ENCODE data around the gene ZNF764.

Gene ZNF764

DNA sequence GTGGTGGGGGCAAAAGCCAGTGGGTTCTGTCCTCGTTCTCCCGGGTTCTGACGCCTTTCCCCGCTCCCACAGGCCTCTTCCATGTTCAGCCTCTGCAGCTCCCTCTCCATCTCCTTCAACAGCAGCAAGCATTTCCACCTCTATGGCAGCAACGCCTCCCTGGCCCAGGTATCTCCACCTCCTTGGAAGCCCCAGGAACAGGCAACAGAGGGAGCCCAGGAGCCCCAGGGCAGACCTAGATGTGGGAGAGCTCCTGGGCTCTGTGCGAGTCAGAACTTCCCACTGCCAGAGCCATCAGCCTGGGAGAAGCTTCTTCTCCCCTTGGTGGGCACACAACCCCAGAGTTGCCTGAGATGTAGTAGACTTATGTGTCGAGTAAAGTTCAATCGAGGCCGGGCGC, 39.6 kb downstream of the ZNF764 start:
- H3K27me3 ChIP-seq (replicated peaks; ENCODE audit: control insufficient read depth, insufficient read depth, low read length): no peaks in the 10 kb centered on the region
- peaks cover 29% of the 10 kb centered on the region for H3K36me3 ChIP-seq (ENCODE audit: control insufficient read depth, insufficient read depth, low read length)
- TF ChIP-seq, protein P1, sequence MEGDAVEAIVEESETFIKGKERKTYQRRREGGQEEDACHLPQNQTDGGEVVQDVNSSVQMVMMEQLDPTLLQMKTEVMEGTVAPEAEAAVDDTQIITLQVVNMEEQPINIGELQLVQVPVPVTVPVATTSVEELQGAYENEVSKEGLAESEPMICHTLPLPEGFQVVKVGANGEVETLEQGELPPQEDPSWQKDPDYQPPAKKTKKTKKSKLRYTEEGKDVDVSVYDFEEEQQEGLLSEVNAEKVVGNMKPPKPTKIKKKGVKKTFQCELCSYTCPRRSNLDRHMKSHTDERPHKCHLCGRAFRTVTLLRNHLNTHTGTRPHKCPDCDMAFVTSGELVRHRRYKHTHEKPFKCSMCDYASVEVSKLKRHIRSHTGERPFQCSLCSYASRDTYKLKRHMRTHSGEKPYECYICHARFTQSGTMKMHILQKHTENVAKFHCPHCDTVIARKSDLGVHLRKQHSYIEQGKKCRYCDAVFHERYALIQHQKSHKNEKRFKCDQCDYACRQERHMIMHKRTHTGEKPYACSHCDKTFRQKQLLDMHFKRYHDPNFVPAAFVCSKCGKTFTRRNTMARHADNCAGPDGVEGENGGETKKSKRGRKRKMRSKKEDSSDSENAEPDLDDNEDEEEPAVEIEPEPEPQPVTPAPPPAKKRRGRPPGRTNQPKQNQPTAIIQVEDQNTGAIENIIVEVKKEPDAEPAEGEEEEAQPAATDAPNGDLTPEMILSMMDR (IDR thresholded peaks at IDR 0.05; ENCODE audit: insufficient read depth, low read length, poor library complexity, severe bottlenecking): no peak
- no peak for DNase-seq (ENCODE audit: extremely low read depth, insufficient read length)
- no peak overlapping the region for H3K4me3 ChIP-seq (replicated peaks; ENCODE audit: low read depth, low read length)

DNA sequence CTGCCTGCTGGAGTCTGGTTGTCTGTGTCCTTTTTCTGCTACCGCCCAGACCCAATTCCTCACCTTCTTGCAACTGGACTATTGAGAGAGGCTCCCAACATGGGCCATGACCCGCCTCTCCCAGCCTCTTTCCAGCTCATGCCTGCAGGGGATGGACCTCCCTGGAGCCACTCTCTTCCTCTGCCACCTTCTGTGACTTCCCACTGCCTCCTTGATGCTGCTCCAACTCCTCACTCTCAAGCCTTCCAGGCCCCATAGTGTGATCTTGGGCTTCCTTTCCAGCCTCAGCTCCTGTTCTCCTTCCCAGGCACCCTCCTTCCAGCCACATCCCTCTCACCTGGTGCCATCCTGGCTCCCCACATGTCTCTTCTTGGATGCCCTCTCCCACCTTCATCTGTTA, 42.9 kb downstream of the ZNF764 start:
- Histone ChIP-seq H3K36me3 (ENCODE audit: control insufficient read depth, insufficient read depth, low read length) (peaks cover 42% of the 10 kb centered on the region), H3K27me3 (replicated peaks; ENCODE audit: control insufficient read depth, insufficient read depth, low read length) (no peaks in the 10 kb centered on the region), H3K4me3 (replicated peaks; ENCODE audit: low read depth, low read length) (no peak overlapping the region)
- TF ChIP-seq, protein P1 (IDR thresholded peaks at IDR 0.05; ENCODE audit: insufficient read depth, low read length, poor library complexity, severe bottlenecking): no peak
- no peak for DNase-seq (ENCODE audit: extremely low read depth, insufficient read length)

DNA sequence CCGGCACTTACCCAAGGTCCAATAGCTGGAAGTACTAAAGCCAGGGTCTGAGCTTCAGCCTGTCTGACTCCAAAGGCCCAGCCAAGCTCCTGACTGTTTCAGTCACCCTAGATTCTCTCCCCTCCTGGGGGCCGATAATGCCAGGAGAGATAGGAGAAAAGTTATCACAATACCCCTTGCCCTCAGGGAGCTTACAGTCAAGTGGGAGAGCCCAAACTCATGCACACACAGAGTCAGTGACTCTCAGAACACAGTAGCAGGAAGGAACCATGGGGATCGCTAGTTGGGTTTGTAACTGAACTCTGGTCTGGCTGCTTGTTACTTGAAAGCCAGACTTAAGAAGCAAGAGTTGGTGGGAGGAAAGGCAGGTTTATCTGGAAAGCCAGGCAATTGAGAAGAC, 46.7 kb downstream of the ZNF764 start:
- DNase-seq (ENCODE audit: extremely low read depth, insufficient read length): no peak
- no peak overlapping the region for H3K4me3 ChIP-seq (replicated peaks; ENCODE audit: low read depth, low read length)
- no peaks in the 10 kb centered on the region for H3K27me3 ChIP-seq (replicated peaks; ENCODE audit: control insufficient read depth, insufficient read depth, low read length)
- TF ChIP-seq, protein P1 (IDR thresholded peaks at IDR 0.05; ENCODE audit: insufficient read depth, low read length, poor library complexity, severe bottlenecking): no peak
- peaks cover 33% of the 10 kb centered on the region for H3K36me3 ChIP-seq (ENCODE audit: control insufficient read depth, insufficient read depth, low read length)

DNA sequence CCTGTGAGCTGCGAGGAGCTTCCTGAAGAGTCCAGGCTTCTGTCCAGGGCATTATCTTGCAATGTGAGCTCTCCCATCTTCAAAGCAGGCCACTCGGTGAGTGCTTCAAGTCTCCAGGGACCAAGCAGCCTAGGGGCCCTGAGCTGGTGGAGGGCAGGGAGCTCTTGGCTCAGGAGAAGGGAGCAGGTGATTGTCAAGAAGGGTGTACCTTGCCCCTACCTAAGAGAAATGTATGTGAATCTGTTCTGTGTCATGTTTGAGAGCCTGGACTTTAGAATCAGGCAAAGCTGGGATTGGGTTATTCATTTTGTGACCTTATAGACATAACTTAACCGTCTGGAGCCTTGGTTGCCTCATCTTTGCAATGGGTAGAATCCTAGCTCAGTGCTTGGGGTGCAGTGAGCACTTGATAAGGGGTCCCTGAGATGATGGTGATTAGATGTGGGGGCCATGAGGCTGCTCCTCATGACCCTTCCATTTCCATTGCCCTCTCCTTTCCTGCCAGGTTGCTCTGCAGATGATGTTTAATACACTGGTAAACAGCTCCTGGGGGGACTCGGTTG, 47.7 kb downstream of the ZNF764 start:
- H3K4me3 ChIP-seq (replicated peaks; ENCODE audit: low read depth, low read length): no peak overlapping the region
- no peaks in the 10 kb centered on the region for H3K27me3 ChIP-seq (replicated peaks; ENCODE audit: control insufficient read depth, insufficient read depth, low read length)
- TF ChIP-seq, protein P1 (IDR thresholded peaks at IDR 0.05; ENCODE audit: insufficient read depth, low read length, poor library complexity, severe bottlenecking): no peak
- H3K36me3 ChIP-seq (ENCODE audit: control insufficient read depth, insufficient read depth, low read length): peaks cover 32% of the 10 kb centered on the region
- no peak for DNase-seq (ENCODE audit: extremely low read depth, insufficient read length)

DNA sequence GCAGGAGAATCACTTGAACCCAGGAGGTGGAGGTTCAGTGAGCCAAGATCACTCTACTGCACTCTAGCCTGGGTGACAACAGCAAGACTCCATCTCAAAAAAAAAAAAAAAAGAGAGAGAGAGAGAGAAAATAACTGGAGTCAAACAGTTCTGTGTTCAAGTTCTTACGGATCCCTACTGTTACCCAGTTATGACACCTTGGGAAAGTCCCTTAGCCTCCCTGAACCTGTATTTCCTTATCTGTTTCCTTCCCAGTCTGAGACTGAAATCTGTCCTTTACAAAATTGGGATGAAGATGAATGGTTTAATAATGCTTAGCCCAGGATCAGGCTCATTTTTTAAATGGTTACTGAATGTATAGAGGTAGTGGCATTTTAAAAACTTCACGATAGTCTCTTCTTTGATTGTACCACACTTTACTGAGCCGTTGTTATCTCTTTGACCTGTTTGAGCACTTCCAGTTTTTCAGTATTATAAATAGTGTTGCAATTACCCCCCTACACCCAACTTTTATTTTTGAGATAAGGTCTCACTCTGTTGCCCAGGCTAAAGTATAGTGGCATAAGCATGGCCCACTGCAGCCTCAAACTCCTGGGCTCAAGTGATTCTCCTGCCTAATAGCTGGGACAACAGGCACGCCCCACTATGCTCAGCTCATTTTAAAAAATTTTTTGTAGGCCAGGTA, 49.0 kb downstream of the ZNF764 start:
- Histone ChIP-seq H3K4me3 (replicated peaks; ENCODE audit: low read depth, low read length) (no peak overlapping the region), H3K36me3 (ENCODE audit: control insufficient read depth, insufficient read depth, low read length) (peaks cover 31% of the 10 kb centered on the region), H3K27me3 (replicated peaks; ENCODE audit: control insufficient read depth, insufficient read depth, low read length) (no peaks in the 10 kb centered on the region)
- TF ChIP-seq, protein P1 (IDR thresholded peaks at IDR 0.05; ENCODE audit: insufficient read depth, low read length, poor library complexity, severe bottlenecking): no peak
- DNase-seq (ENCODE audit: extremely low read depth, insufficient read length): no peak
